ENCODE results near the gene CLEC4F. TPM values are rescaled to one million over a fixed set of nuclear protein-coding genes. Genes with fewer than 3 reads are reported as not detected.

The CLEC4F gene
- total and polyA plus RNA-seq, 2 of the 4 experiments (the other 2 are of a cell fraction), result not detected

DNA sequence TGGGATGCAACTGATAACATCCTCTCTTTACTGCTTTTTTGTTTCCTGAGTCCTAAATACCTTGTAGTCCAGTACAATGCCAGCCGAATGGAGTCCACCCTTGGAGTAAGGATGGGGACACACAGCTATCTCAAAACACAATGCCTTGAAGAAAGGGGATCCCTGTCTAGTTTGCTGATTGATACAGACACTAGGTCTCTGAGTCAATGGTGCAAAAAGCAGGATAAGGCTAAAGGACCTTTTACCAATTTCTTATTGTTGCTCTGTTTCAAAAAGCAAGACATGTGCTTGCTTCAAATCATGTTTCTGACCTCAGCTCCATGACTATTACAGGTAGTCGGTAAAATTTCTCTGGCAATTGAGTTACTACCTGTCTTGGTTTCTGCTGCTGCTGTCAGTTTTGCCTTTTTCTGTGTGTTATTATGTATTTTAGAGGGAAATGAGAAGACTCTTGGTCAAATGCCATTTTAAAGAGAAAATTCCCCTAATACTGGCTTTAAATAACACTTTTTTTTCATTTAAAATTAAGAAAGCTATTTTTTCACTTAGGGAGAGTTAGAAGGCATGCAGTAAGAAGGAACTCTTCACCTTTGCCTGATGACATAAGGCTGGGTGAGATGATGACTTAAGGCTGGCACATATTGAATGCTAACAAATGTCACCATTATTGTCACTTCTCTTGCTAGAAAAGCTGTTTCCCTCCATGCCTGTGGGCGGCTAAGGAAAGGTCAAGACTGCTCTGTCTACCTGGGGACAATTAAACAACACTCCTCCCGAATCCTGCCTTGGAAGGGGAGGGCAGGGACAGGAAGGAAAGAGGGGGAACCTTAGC lies 25.0 kb downstream of the CLEC4F start:
- Histone ChIP-seq H3K4me2 (ENCODE audit: low read depth, low read length) (no peak overlapping the region), H3K27me3 (ENCODE audit: control insufficient read depth, insufficient read depth, low read length) (peaks cover 13% of the 10 kb centered on the region), H2AFZ (replicated peaks; ENCODE audit: low read length, poor library complexity) (no peak overlapping the region), H4K91ac (ENCODE audit: insufficient read depth, low read depth, low read length) (no peak overlapping the region), H4K8ac (ENCODE audit: low read depth in 2 of 2, low read length in 2 of 2) (no peak overlapping the region), H3K56ac (ENCODE audit: extremely low read depth, insufficient read depth, low read length) (no peak overlapping the region), H3K9me3 (ENCODE audit: control insufficient read depth, insufficient read depth, low read length) (no peaks in the 10 kb centered on the region), H3K79me1 (ENCODE audit: low read depth in 1 of 2, low read length in 2 of 2) (no peaks in the 10 kb centered on the region), H3K9ac (ENCODE audit: low read depth, low read length) (no peak overlapping the region), H2BK120ac (ENCODE audit: low read depth, low read length) (no peak overlapping the region), H3K9me1 (ENCODE audit: insufficient read depth, low read length) (no peaks in the 10 kb centered on the region), H3K4ac (ENCODE audit: low read depth, low read length) (no peak overlapping the region), H4K5ac (ENCODE audit: low read depth, low read length) (no peak overlapping the region), H3K14ac (replicated peaks; ENCODE audit: low read depth, low read length) (no peak overlapping the region), H3K36me3 (ENCODE audit: control insufficient read depth, insufficient read depth, low read length) (no peaks in the 10 kb centered on the region), H2AK9ac (replicated peaks; ENCODE audit: low read depth, low read length, poor library complexity) (no peak overlapping the region), H3K18ac (ENCODE audit: low read depth, low read length) (no peak overlapping the region), H2BK5ac (ENCODE audit: low read depth, low read length, poor library complexity, severe bottlenecking) (no peak overlapping the region), H3K27ac (ENCODE audit: insufficient read depth, low read length) (no peak overlapping the region), H4K20me1 (ENCODE audit: insufficient read depth, low read length) (no peaks in the 10 kb centered on the region), H2BK15ac (ENCODE audit: low read depth, low read length) (no peak overlapping the region), H3K4me1 (ENCODE audit: control insufficient read depth, insufficient read depth, low read length) (no peaks in the 10 kb centered on the region), H2BK20ac (ENCODE audit: low read depth, low read length) (no peak overlapping the region), H3K4me3 (ENCODE audit: insufficient read depth, low read depth, low read length) (no peak overlapping the region), H3K23ac (ENCODE audit: low read depth, low read length) (no peak overlapping the region), H2AK5ac (ENCODE audit: low read depth, low read length) (no peak overlapping the region)
- dilution Hi-C loops (cut with HindIII; ENCODE audit: low sequenced_read_pairs, unreplicated experiment) (no loop called here), intact Hi-C loops (cut with micrococcal nuclease) (no loop called here), in situ Hi-C loops (cut with MboI; ENCODE audit: low sequenced_read_pairs) (no loop called here)
- ATAC-seq (ENCODE audit: low read depth) (no peak), DNase-seq (no peak)
- ChIA-PET CTCF (no interaction called here), POLR2A (ENCODE audit: unreplicated experiment) (no interaction called here)
- no TSS peak for BruUV-seq (replicated peaks)
- WGBS, 2 experiments (ENCODE audit: extremely low coverage in 2 of 2, insufficient read length in 1 of 2), result no CpG with 5 or more reads among the region's 4 CpGs
- TF ChIP-seq, protein P1, sequence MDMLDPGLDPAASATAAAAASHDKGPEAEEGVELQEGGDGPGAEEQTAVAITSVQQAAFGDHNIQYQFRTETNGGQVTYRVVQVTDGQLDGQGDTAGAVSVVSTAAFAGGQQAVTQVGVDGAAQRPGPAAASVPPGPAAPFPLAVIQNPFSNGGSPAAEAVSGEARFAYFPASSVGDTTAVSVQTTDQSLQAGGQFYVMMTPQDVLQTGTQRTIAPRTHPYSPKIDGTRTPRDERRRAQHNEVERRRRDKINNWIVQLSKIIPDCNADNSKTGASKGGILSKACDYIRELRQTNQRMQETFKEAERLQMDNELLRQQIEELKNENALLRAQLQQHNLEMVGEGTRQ (IDR thresholded peaks at IDR 0.05; ENCODE audit: low read depth, low read length), result no peak
